ENCODE data around the gene CPB1. TPM values are rescaled to one million over a fixed set of nuclear protein-coding genes. Genes with fewer than 3 reads are reported as not detected.
"Not testable (repeated sequence)": the region's sequence is repeated elsewhere in the genome, so short reads cannot be mapped to it uniquely, and the experiment has no call there.

The CPB1 gene
- total RNA-seq: not detected in 2 replicates
- long read RNA-seq, partial matches to known transcripts: 0 of 1 reads
- long read RNA-seq, other reads (novel, unspliced or antisense): 0 of 1 reads

GRCh38 chr3:148827585-148827984 lies at the start of gene CPB1:
Gene CPB1, plus strand, starts transcription at chr3:148827811. Its CDS starts 13 bp downstream, at chr3:148827824.
- Mint-ChIP-seq H3K36me3 (ENCODE audit: insufficient read depth) (no peaks in the 10 kb centered on the region), H3K4me1 (ENCODE audit: low read depth) (peaks cover 9% of the 10 kb centered on the region), H3K27ac (no peak within 1 kb of the TSS), H3K4me3 (ENCODE audit: low read depth) (no peak within 1 kb of the TSS), H3K9me3 (ENCODE audit: low read depth) (peaks cover 2% of the 10 kb centered on the region), H3K27me3 (no peaks in the 10 kb centered on the region)
- no peak for DNase-seq (ENCODE audit: low spot score, unreplicated experiment)
- TF ChIP-seq CTCF (IDR thresholded peaks at IDR 0.05; ENCODE audit: unreplicated experiment): no peak

GRCh38 chr3:148778926-148779325 lies 48.7 kb upstream of the CPB1 start:
- no peaks in the 10 kb centered on the region for H3K27me3 Mint-ChIP-seq
- no peak for DNase-seq (ENCODE audit: low spot score, unreplicated experiment)
- H3K9me3 Mint-ChIP-seq (ENCODE audit: low read depth): no peaks in the 10 kb centered on the region
- H3K27ac Mint-ChIP-seq: no peak overlapping the region
- H3K4me3 Mint-ChIP-seq (ENCODE audit: low read depth): no peak overlapping the region
- H3K36me3 Mint-ChIP-seq (ENCODE audit: insufficient read depth): no peaks in the 10 kb centered on the region
- no peak for TF ChIP-seq CTCF (IDR thresholded peaks at IDR 0.05; ENCODE audit: unreplicated experiment)
- H3K4me1 Mint-ChIP-seq (ENCODE audit: low read depth): no peaks in the 10 kb centered on the region

- not testable (repeated sequence) for H3K4me3 Mint-ChIP-seq (ENCODE audit: low read depth); H3K9me3 Mint-ChIP-seq (ENCODE audit: low read depth); H3K27ac Mint-ChIP-seq; H3K36me3 Mint-ChIP-seq (ENCODE audit: insufficient read depth); H3K4me1 Mint-ChIP-seq (ENCODE audit: low read depth); H3K27me3 Mint-ChIP-seq; DNase-seq (ENCODE audit: low spot score, unreplicated experiment)
These were observed 42.6 kb upstream of the CPB1 start for GRCh38 chr3:148785026-148785425.

- H3K9me3 Mint-ChIP-seq (ENCODE audit: low read depth); H3K27me3 Mint-ChIP-seq; DNase-seq (ENCODE audit: low spot score, unreplicated experiment); H3K4me1 Mint-ChIP-seq (ENCODE audit: low read depth); H3K27ac Mint-ChIP-seq; H3K4me3 Mint-ChIP-seq (ENCODE audit: low read depth); H3K36me3 Mint-ChIP-seq (ENCODE audit: insufficient read depth): not testable (repeated sequence)
These were observed 41.5 kb upstream of the CPB1 start for GRCh38 chr3:148786159-148786558.

GRCh38 chr3:148789146-148789545 lies 38.5 kb upstream of the CPB1 start:
- Mint-ChIP-seq H3K27me3 (no peaks in the 10 kb centered on the region), H3K4me3 (ENCODE audit: low read depth) (no peak overlapping the region), H3K36me3 (ENCODE audit: insufficient read depth) (no peaks in the 10 kb centered on the region), H3K9me3 (ENCODE audit: low read depth) (no peaks in the 10 kb centered on the region), H3K4me1 (ENCODE audit: low read depth) (peaks cover 3% of the 10 kb centered on the region), H3K27ac (no peak overlapping the region)
- no peak for DNase-seq (ENCODE audit: low spot score, unreplicated experiment)
- no peak for TF ChIP-seq CTCF (IDR thresholded peaks at IDR 0.05; ENCODE audit: unreplicated experiment)

- Mint-ChIP-seq H3K36me3 (ENCODE audit: insufficient read depth) (no peaks in the 10 kb centered on the region), H3K27ac (no peak overlapping the region), H3K9me3 (ENCODE audit: low read depth) (no peaks in the 10 kb centered on the region), H3K4me3 (ENCODE audit: low read depth) (no peak overlapping the region), H3K4me1 (ENCODE audit: low read depth) (peaks cover 4% of the 10 kb centered on the region), H3K27me3 (no peaks in the 10 kb centered on the region)
- no peak for TF ChIP-seq CTCF (IDR thresholded peaks at IDR 0.05; ENCODE audit: unreplicated experiment)
- DNase-seq (ENCODE audit: low spot score, unreplicated experiment): no peak
These were observed 37.7 kb upstream of the CPB1 start for GRCh38 chr3:148789906-148790305.
